Neural cell (in vitro differentiated cells): ENCODE data around the gene GEMIN4. TPM values are rescaled to one million over a fixed set of nuclear protein-coding genes. Genes with fewer than 3 reads are reported as not detected.

ENCODE experiments used
- H2AFZ ChIP-seq: fragments of 200-600, 300-800 bp; sonication (generic), shearing (Covaris generic); 2 replicates; pipeline ENCODE4 v1.6.0; 2014; ENCODE audit warnings: low read depth, mild to moderate bottlenecking, antibody characterized with exemption, low read length, moderate library complexity
- H3F3A ChIP-seq: fragments of 200-600 bp; shearing (Covaris generic); 2 replicates; pipeline ENCODE4 v1.6.1; 2016; ENCODE audit warnings: mild to moderate bottlenecking, moderate library complexity, mixed read lengths, antibody characterized with exemption, low read length; ENCODE audit not compliant: insufficient read depth, poor library complexity, severe bottlenecking
- H3K27ac ChIP-seq: fragments of 200-600, 300-800 bp; sonication (generic), shearing (Covaris generic); 2 replicates; pipeline ENCODE4 v1.5.1; 2014; ENCODE audit warnings: mild to moderate bottlenecking, low read length, moderate library complexity
- H3K27me3 ChIP-seq: fragments of 300-800, 200-600 bp; sonication (generic), shearing (Covaris generic); 2 replicates; pipeline ENCODE4 v1.6.0; 2014; ENCODE audit warnings: mild to moderate bottlenecking, low read depth, low read length, moderate library complexity; ENCODE audit not compliant: insufficient read depth
- H3K36me3 ChIP-seq: fragments of 300-800, 200-600 bp; sonication (generic), shearing (Covaris generic); 2 replicates; pipeline ENCODE4 v1.5.1; 2014; ENCODE audit warnings: mild to moderate bottlenecking, antibody characterized with exemption, low read length, moderate library complexity; ENCODE audit not compliant: insufficient read depth
- H3K4me2 ChIP-seq: fragments of 300-800, 200-600 bp; sonication (generic), shearing (Covaris generic); 2 replicates; pipeline ENCODE4 v1.6.0; 2014; ENCODE audit warnings: mild to moderate bottlenecking, low read length
- H3K4me3 ChIP-seq: fragments of 300-800, 200-600 bp; sonication (generic), shearing (Covaris generic); 2 replicates; pipeline ENCODE4 v1.5.1; 2014; ENCODE audit warnings: mild to moderate bottlenecking, low read length, moderate library complexity
- H3K79me2 ChIP-seq: fragments of 200-600 bp; shearing (Covaris generic); replicated peaks from 2 replicates; pipeline ENCODE4 v1.6.0; 2014; ENCODE audit warnings: mild to moderate bottlenecking, low read length, moderate library complexity; ENCODE audit not compliant: insufficient read depth
- H3K9ac ChIP-seq: fragments of 300-800, 200-600 bp; sonication (generic), shearing (Covaris generic); 2 replicates; pipeline ENCODE4 v1.6.1; 2016; ENCODE audit warnings: mild to moderate bottlenecking, low read length, mixed read lengths
- H3K9me2 ChIP-seq: fragments of 200-600 bp; shearing (Covaris generic); 2 replicates; pipeline ENCODE4 v1.6.1; 2016; ENCODE audit warnings: mild to moderate bottlenecking, low read length, mixed read lengths; ENCODE audit not compliant: insufficient read depth
- H3K9me3 ChIP-seq: fragments of 200-600, 300-800 bp; sonication (generic), shearing (Covaris generic); 2 replicates; pipeline ENCODE4 v1.6.1; 2016; ENCODE audit warnings: mild to moderate bottlenecking, mixed run types, low read length, moderate library complexity, mixed read lengths
- H4K20me1 ChIP-seq: fragments of 200-600 bp; shearing (Covaris generic); 2 replicates; pipeline ENCODE4 v1.6.1; 2016; ENCODE audit warnings: mild to moderate bottlenecking, mixed run types; ENCODE audit not compliant: insufficient read depth
- EP300 ChIP-seq: fragments of 450-650 bp; conservative IDR thresholded peaks from 2 replicates; pipeline ENCODE4 v1.6.1; 2014; ENCODE audit warnings: antibody characterized with exemption, mild to moderate bottlenecking, moderate library complexity; ENCODE audit not compliant: poor library complexity, severe bottlenecking
- EZH2 ChIP-seq: fragments of 200-600, 300-800 bp; shearing (Covaris generic), sonication (generic); IDR thresholded peaks from 2 replicates; pipeline ENCODE4 v1.6.1; 2014; ENCODE audit warnings: antibody characterized with exemption, low read length, borderline replicate concordance, mild to moderate bottlenecking; ENCODE audit not compliant: insufficient read depth, poor library complexity, severe bottlenecking
- MXI1 ChIP-seq: fragments of 450-650 bp; conservative IDR thresholded peaks from 2 replicates; pipeline ENCODE4 v1.6.1; 2014; ENCODE audit warnings: antibody characterized with exemption, mild to moderate bottlenecking; ENCODE audit not compliant: poor library complexity, severe bottlenecking
- RAD21 ChIP-seq: fragments of 450-650 bp; conservative IDR thresholded peaks from 2 replicates; pipeline ENCODE4 v1.6.1; 2014; ENCODE audit warnings: antibody characterized with exemption, mild to moderate bottlenecking, moderate library complexity
- SMC3 ChIP-seq: fragments of 450-650 bp; conservative IDR thresholded peaks from 2 replicates; pipeline ENCODE4 v1.6.1; 2014; ENCODE audit warnings: antibody characterized with exemption, mild to moderate bottlenecking, moderate library complexity; ENCODE audit not compliant: poor library complexity
- TAF1 ChIP-seq: IDR thresholded peaks from 2 replicates; pipeline ENCODE4 v1.6.1; 2012; ENCODE audit warnings: low read depth
- polyA plus RNA-seq: library from polyadenylated mRNA; depleted of rRNA; stranded (reverse); fragments of >200 nt; gene quantifications from 2 replicates; pipeline ENCODE4 v1.2.3, GENCODE V29; 2014
- TF ChIP-seq, protein P1 (sequence below): fragments of 450-650 bp; IDR thresholded peaks from 2 replicates; pipeline ENCODE4 v1.5.1; 2014; ENCODE audit warnings: antibody characterized with exemption, mild to moderate bottlenecking, moderate library complexity; ENCODE audit not compliant: poor library complexity, severe bottlenecking
- TF ChIP-seq, protein P2 (sequence below): IDR thresholded peaks from 2 replicates; pipeline ENCODE4 v1.6.1; 2012; ENCODE audit warnings: borderline replicate concordance

The GEMIN4 gene
- polyA plus RNA-seq, 1 donor from 2014 or later: 4.5 TPM

DNA sequence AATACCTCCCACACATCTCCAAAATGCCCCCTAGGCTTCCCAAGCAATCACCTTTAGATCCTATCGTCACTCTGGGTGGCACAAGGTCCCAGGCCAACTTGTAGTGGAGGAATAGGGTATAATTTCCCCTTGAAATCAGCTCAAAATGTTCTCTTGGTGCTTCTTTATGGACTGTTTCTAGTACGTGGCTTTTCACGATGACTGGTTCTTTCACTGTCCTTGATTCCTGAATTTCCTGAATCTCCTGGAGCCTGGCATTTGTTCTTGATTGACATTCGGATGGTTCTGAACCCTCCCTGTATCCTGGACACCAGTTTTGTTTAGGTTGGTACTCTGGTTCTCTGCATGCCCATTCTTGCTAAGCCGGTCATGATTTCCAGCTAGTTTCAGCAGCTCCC is 30.5 kb downstream of the GEMIN4 start:
- Histone ChIP-seq H3K4me2 (no peak overlapping the region), H2AFZ (no peak overlapping the region), H3K27me3 (no peaks in the 10 kb centered on the region), H3K4me3 (no peak overlapping the region), H4K20me1 (no peaks in the 10 kb centered on the region), H3K9ac (no peak overlapping the region), H3K27ac (no peak overlapping the region), H3K9me2 (no peaks in the 10 kb centered on the region), H3K79me2 (peaks cover 3% of the 10 kb centered on the region), H3K9me3 (no peaks in the 10 kb centered on the region), H3F3A (no peaks in the 10 kb centered on the region), H3K36me3 (no peaks in the 10 kb centered on the region)
- TF ChIP-seq EZH2 (no peak), TAF1 (no peak), MXI1 (no peak), RAD21 (no peak), SMC3 (no peak), EP300 (no peak)
- TF ChIP-seq, protein P1, sequence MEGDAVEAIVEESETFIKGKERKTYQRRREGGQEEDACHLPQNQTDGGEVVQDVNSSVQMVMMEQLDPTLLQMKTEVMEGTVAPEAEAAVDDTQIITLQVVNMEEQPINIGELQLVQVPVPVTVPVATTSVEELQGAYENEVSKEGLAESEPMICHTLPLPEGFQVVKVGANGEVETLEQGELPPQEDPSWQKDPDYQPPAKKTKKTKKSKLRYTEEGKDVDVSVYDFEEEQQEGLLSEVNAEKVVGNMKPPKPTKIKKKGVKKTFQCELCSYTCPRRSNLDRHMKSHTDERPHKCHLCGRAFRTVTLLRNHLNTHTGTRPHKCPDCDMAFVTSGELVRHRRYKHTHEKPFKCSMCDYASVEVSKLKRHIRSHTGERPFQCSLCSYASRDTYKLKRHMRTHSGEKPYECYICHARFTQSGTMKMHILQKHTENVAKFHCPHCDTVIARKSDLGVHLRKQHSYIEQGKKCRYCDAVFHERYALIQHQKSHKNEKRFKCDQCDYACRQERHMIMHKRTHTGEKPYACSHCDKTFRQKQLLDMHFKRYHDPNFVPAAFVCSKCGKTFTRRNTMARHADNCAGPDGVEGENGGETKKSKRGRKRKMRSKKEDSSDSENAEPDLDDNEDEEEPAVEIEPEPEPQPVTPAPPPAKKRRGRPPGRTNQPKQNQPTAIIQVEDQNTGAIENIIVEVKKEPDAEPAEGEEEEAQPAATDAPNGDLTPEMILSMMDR: no peak
- TF ChIP-seq, protein P2, sequence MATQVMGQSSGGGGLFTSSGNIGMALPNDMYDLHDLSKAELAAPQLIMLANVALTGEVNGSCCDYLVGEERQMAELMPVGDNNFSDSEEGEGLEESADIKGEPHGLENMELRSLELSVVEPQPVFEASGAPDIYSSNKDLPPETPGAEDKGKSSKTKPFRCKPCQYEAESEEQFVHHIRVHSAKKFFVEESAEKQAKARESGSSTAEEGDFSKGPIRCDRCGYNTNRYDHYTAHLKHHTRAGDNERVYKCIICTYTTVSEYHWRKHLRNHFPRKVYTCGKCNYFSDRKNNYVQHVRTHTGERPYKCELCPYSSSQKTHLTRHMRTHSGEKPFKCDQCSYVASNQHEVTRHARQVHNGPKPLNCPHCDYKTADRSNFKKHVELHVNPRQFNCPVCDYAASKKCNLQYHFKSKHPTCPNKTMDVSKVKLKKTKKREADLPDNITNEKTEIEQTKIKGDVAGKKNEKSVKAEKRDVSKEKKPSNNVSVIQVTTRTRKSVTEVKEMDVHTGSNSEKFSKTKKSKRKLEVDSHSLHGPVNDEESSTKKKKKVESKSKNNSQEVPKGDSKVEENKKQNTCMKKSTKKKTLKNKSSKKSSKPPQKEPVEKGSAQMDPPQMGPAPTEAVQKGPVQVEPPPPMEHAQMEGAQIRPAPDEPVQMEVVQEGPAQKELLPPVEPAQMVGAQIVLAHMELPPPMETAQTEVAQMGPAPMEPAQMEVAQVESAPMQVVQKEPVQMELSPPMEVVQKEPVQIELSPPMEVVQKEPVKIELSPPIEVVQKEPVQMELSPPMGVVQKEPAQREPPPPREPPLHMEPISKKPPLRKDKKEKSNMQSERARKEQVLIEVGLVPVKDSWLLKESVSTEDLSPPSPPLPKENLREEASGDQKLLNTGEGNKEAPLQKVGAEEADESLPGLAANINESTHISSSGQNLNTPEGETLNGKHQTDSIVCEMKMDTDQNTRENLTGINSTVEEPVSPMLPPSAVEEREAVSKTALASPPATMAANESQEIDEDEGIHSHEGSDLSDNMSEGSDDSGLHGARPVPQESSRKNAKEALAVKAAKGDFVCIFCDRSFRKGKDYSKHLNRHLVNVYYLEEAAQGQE: no peak

DNA sequence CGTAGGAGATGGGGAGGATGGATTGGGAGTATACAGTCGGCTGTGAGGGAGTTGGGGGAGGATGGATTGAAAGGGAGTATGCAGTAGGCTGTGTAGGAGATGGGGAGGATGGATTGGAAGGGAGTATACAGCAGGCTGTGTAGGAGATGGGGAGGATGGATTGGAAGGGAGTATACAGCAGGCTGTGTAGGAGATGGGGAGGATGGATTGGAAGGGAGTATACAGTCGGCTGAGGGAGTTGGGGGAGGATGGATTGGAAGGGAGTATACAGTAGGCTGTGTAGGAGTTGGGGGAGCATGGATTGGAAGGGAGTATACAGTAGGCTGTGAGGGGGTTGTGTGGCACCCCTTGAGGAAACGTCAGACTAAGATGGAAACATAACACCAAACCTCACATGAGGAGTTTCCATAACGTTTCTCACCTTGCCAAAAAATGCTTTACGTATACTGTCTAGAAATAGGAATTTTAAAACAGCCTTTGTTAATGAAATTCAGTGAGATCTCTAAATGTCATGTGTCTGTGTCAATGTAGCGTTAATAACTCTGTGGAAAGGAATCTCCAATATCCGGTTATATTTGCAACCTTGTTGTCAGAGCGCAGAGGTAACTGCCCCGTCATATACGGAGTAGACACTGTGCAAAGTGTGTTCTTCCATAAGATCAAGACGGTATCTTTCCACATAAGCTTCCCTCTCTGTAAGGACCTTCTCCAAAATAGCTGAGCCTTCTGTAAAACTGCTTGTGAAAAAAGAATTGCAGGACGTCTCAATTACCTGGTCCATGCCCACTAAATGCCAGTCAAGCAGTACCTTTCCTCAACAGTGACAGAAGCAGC is 31.1 kb downstream of the GEMIN4 start:
- Histone ChIP-seq H3K79me2 (peaks cover 9% of the 10 kb centered on the region), H3K9me2 (no peaks in the 10 kb centered on the region), H3K9ac (no peak overlapping the region), H3K27me3 (no peaks in the 10 kb centered on the region), H3K36me3 (no peaks in the 10 kb centered on the region), H3K27ac (no peak overlapping the region), H3K4me2 (no peak overlapping the region), H4K20me1 (no peaks in the 10 kb centered on the region), H3F3A (no peaks in the 10 kb centered on the region), H2AFZ (no peak overlapping the region), H3K9me3 (no peaks in the 10 kb centered on the region), H3K4me3 (no peak overlapping the region)
- TF ChIP-seq, protein P1: no peak
- no peak for TF ChIP-seq RAD21
- TF ChIP-seq, protein P2: no peak
- TF ChIP-seq TAF1: no peak
